VCaP (cell line): ENCODE results near the gene CDC5L.
A peak's percentile ranks its signal among the peaks of the same experiment; 100 is the strongest.

Experiments used
- H3K27ac ChIP-seq: fragments of 450-650 bp; 2 replicates; pipeline ENCODE4 v1.5.1; 2017
- CTCF ChIP-seq: fragments of 450-650 bp; conservative IDR thresholded peaks from 2 replicates; pipeline ENCODE4 v1.5.1; 2017; ENCODE audit warnings: mild to moderate bottlenecking, moderate library complexity

The CDC5L gene

GRCh38 chr6:44463728-44464450, 76.4 kb downstream of the CDC5L start:
- no peak overlapping the region for H3K27ac ChIP-seq
- no peak for TF ChIP-seq CTCF

- TF ChIP-seq CTCF = no peak
- H3K27ac ChIP-seq = no peak overlapping the region
These were observed 77.2 kb downstream of the CDC5L start for GRCh38 chr6:44464527-44465310.

GRCh38 chr6:44466955-44467354, 79.4 kb downstream of the CDC5L start:
- no peak overlapping the region for H3K27ac ChIP-seq
- TF ChIP-seq CTCF = no peak

GRCh38 chr6:44468835-44469234, 81.3 kb downstream of the CDC5L start:
- no peak for TF ChIP-seq CTCF
- no peak overlapping the region for H3K27ac ChIP-seq

- peak overlapping the region; percentile 33; the same call in 1 of the 2 replicates for H3K27ac ChIP-seq
- peak; percentile 67 for TF ChIP-seq CTCF
These were observed 82.6 kb downstream of the CDC5L start for GRCh38 chr6:44470115-44470464.

- TF ChIP-seq CTCF = no peak
- H3K27ac ChIP-seq = no peak overlapping the region; the same call in 1 of the 2 replicates
These were observed 83.2 kb downstream of the CDC5L start for GRCh38 chr6:44470746-44471145.

GRCh38 chr6:44471271-44471981, 83.9 kb downstream of the CDC5L start:
- H3K27ac ChIP-seq = no peak overlapping the region
- no peak for TF ChIP-seq CTCF
